ENCODE data around the gene SYMPK. TPM values are rescaled to one million over a fixed set of nuclear protein-coding genes. Genes with fewer than 3 reads are reported as not detected.

Gene SYMPK
- total and polyA plus RNA-seq, 2 experiments from 2014 or later: 33.4 to 41.6 TPM

- Histone ChIP-seq H3K79me2 (peaks cover 42% of the 10 kb centered on the region), H3K27me3 (no peaks in the 10 kb centered on the region), H3K4me3 (no peak overlapping the region), H3K4me2 (no peak overlapping the region), H3K36me3 (replicated peaks; ENCODE audit: insufficient read depth, low read depth) (no peaks in the 10 kb centered on the region), H3K4me1 (ENCODE audit: insufficient read depth) (no peaks in the 10 kb centered on the region), H3K9me2 (replicated peaks; ENCODE audit: insufficient read depth) (no peaks in the 10 kb centered on the region), H3K9me3 (ENCODE audit: low read depth) (no peaks in the 10 kb centered on the region), H3K27ac (no peak overlapping the region), H2AFZ (no peak overlapping the region), H4K20me1 (ENCODE audit: insufficient read depth, poor library complexity, severe bottlenecking) (peaks cover 8% of the 10 kb centered on the region)
- WGBS (ENCODE audit: low lambda C conversion rate, missing lambda C conversion rate): 97% methylated on average over 16 of the region's 16 CpGs
- no peak for TF ChIP-seq EZH2phosphoT487 (IDR thresholded peaks at IDR 0.05; ENCODE audit: low read depth, severe bottlenecking, unreplicated experiment)
- no peak for TF ChIP-seq EZH2 (IDR thresholded peaks at IDR 0.05; ENCODE audit: borderline replicate concordance)
- TF ChIP-seq CTCF (IDR thresholded peaks at IDR 0.05; ENCODE audit: poor library complexity): no peak
- no peak for DNase-seq (ENCODE audit: low spot score)
Observed at GRCh38 chr19:45854167-45854778, 8.7 kb downstream of the SYMPK start.

DNA sequence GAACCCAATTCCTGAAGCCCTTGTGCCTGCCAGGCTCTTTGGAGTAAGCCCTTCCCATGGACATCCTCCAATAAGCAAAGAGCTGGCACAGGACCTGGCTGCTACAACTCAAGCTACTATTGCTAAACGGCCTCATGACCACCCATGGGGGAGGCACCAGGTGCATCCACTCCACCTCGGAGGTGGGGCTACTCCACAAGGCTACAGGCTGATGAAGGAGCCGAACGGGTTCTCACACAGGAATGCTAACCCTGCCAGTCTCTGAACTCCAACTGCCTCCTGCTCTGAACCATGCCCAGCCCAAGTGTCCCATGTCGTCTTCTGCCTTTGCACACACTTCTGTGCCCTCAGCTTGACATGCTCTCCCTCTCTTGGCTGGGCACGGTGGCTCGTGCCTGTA lies 10.0 kb downstream of the SYMPK start:
- Histone ChIP-seq H3K9me3 (ENCODE audit: low read depth) (no peaks in the 10 kb centered on the region), H4K20me1 (ENCODE audit: insufficient read depth, poor library complexity, severe bottlenecking) (peaks cover 8% of the 10 kb centered on the region), H3K4me2 (no peak overlapping the region), H3K27ac (no peak overlapping the region), H3K4me1 (ENCODE audit: insufficient read depth) (no peaks in the 10 kb centered on the region), H3K27me3 (no peaks in the 10 kb centered on the region), H3K79me2 (peaks cover 29% of the 10 kb centered on the region), H3K9me2 (replicated peaks; ENCODE audit: insufficient read depth) (no peaks in the 10 kb centered on the region), H3K4me3 (no peak overlapping the region), H2AFZ (no peak overlapping the region), H3K36me3 (replicated peaks; ENCODE audit: insufficient read depth, low read depth) (no peaks in the 10 kb centered on the region)
- WGBS (ENCODE audit: low lambda C conversion rate, missing lambda C conversion rate): 94% methylated on average over 7 of the region's 7 CpGs
- DNase-seq (ENCODE audit: low spot score): no peak
- TF ChIP-seq EZH2phosphoT487 (IDR thresholded peaks at IDR 0.05; ENCODE audit: low read depth, severe bottlenecking, unreplicated experiment): no peak
- TF ChIP-seq CTCF (IDR thresholded peaks at IDR 0.05; ENCODE audit: poor library complexity): no peak
- TF ChIP-seq EZH2 (IDR thresholded peaks at IDR 0.05; ENCODE audit: borderline replicate concordance): no peak

DNA sequence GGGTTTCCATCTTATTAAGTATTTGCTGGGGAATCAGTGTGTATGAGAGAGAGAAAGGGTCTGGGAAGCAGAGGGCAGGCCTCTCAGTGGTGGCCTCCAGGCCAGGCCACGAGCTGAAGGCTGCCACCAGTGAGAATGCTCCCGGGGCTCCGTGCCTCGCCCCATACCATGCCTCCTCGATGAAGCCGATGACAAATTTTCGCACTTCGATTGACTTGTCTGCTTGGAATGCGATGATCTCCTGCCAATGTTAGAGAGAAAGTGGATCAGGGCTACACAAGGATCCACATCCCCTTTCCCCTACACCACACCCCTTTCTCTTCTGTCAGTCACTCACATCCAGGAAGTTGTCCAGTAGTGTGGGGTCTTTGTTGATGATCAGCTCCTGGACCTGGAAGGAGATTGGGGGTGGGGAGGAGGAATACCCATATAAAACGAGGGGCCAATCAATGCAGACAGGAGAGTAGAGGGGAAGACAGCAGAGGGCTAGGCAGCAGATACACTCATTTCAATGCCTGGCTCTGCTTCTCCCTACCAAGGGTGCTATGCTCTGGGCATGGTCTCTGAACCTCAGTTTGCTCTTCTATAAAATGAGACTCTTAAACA lies 10.7 kb downstream of the SYMPK start:
- H3K79me2 ChIP-seq: peaks cover 25% of the 10 kb centered on the region
- TF ChIP-seq CTCF (IDR thresholded peaks at IDR 0.05; ENCODE audit: poor library complexity) (no peak), EZH2phosphoT487 (IDR thresholded peaks at IDR 0.05; ENCODE audit: low read depth, severe bottlenecking, unreplicated experiment) (no peak), EZH2 (IDR thresholded peaks at IDR 0.05; ENCODE audit: borderline replicate concordance) (no peak)
- no peak overlapping the region for H2AFZ ChIP-seq
- no peak overlapping the region for H3K27ac ChIP-seq
- WGBS (ENCODE audit: low lambda C conversion rate, missing lambda C conversion rate): 98% methylated on average over 10 of the region's 10 CpGs
- no peaks in the 10 kb centered on the region for H3K4me1 ChIP-seq (ENCODE audit: insufficient read depth)
- H3K36me3 ChIP-seq (replicated peaks; ENCODE audit: insufficient read depth, low read depth): no peaks in the 10 kb centered on the region
- H3K9me2 ChIP-seq (replicated peaks; ENCODE audit: insufficient read depth): no peaks in the 10 kb centered on the region
- no peak overlapping the region for H3K4me3 ChIP-seq
- DNase-seq (ENCODE audit: low spot score): no peak
- H3K4me2 ChIP-seq: no peak overlapping the region
- H3K9me3 ChIP-seq (ENCODE audit: low read depth): no peaks in the 10 kb centered on the region
- no peaks in the 10 kb centered on the region for H3K27me3 ChIP-seq
- peaks cover 8% of the 10 kb centered on the region for H4K20me1 ChIP-seq (ENCODE audit: insufficient read depth, poor library complexity, severe bottlenecking)

All from hepatocyte (in vitro differentiated cells).